ENCODE measurements around the gene RPL5. TPM values are rescaled to one million over a fixed set of nuclear protein-coding genes. Genes with fewer than 3 reads are reported as not detected.

RPL5 gene
- polyA plus RNA-seq, 3 donors = 2,400 to 2,768 (median 2,439) TPM

- no peak for DNase-seq
These were observed 49.6 kb downstream of the RPL5 start for GRCh38 chr1:92881391-92881790.

GRCh38 chr1:92882819-92883218 lies 51.0 kb downstream of the RPL5 start:
- DNase-seq = no peak

- no peak for DNase-seq
These were observed 51.5 kb downstream of the RPL5 start for GRCh38 chr1:92883297-92883696.

- DNase-seq = no peak
These were observed 52.4 kb downstream of the RPL5 start for GRCh38 chr1:92884195-92884594.

- no peak for DNase-seq
These were observed 55.1 kb downstream of the RPL5 start for GRCh38 chr1:92886886-92887419.

GRCh38 chr1:92887465-92887864 lies 55.6 kb downstream of the RPL5 start:
- DNase-seq = no peak

Other genes starting within 250 kb of the RPL5 start
- 10 to 100 TPM; 17.6 to 23.1 (median 17.8) TPM for gene EVI5, start 46.9 kb upstream of the RPL5 start, polyA plus RNA-seq (ENCODE audit: insufficient read length in 3 of 3)
- gene DIPK1A, start 129.4 kb downstream of the RPL5 start, polyA plus RNA-seq (ENCODE audit: insufficient read length in 3 of 3) = 1 to 10 TPM; 6.7 to 8.9 (median 7.7) TPM
- gene MTF2, start 247.2 kb downstream of the RPL5 start, polyA plus RNA-seq (ENCODE audit: insufficient read length in 3 of 3) = 10 to 100 TPM; 41.8 to 68.6 (median 60.8) TPM

Data from renal pelvis (tissue), 4 donors.